Activated T-helper 1 cell treated with Interleukin-2 at 50 U/mL for 16 hours (primary cell): ENCODE results near the gene KRT9.
"Not testable (repeated sequence)": the region's sequence is repeated elsewhere in the genome, so short reads cannot be mapped to it uniquely, and the experiment has no call there.

ENCODE experiments used
- DNase-seq: peaks from one replicate; pipeline ENCODE4 v3.0.0-alpha.2; 2020; ENCODE audit warnings: low read depth

Gene KRT9

GRCh38 chr17:41600318-41600717 lies 28.5 kb upstream of the KRT9 start:
- DNase-seq = no peak

- DNase-seq = no peak
These were observed 27.8 kb upstream of the KRT9 start for GRCh38 chr17:41599680-41600079.

GRCh38 chr17:41595585-41595984 lies 23.7 kb upstream of the KRT9 start:
- no peak for DNase-seq

- no peak for DNase-seq
These were observed 22.6 kb upstream of the KRT9 start for GRCh38 chr17:41594363-41594915.

- no peak for DNase-seq
These were observed 21.6 kb upstream of the KRT9 start for GRCh38 chr17:41593306-41593981.

- DNase-seq = no peak
These were observed 20.9 kb upstream of the KRT9 start for GRCh38 chr17:41592601-41593305.

GRCh38 chr17:41589301-41589700 lies 17.4 kb upstream of the KRT9 start:
- DNase-seq = no peak

- DNase-seq = no peak
These were observed 16.4 kb upstream of the KRT9 start for GRCh38 chr17:41588126-41588810.

- no peak for DNase-seq
These were observed 15.1 kb upstream of the KRT9 start, which contains the start of gene KRT14 for GRCh38 chr17:41586863-41587495. Gene KRT14 (minus strand): TSS chr17:41586895. CDS start chr17:41586834, 61 bp downstream.

GRCh38 chr17:41585301-41586056 lies 13.6 kb upstream of the KRT9 start:
- no peak for DNase-seq

- not testable (repeated sequence) for DNase-seq
These were observed 12.6 kb upstream of the KRT9 start for GRCh38 chr17:41584331-41584927.

GRCh38 chr17:41583137-41584127 lies 11.6 kb upstream of the KRT9 start:
- no peak for DNase-seq

- DNase-seq = not testable (repeated sequence)
These were observed 10.5 kb upstream of the KRT9 start for GRCh38 chr17:41582061-41582968.

- no peak for DNase-seq
These were observed 9.7 kb upstream of the KRT9 start for GRCh38 chr17:41581366-41582060.

- DNase-seq = no peak
These were observed 9.0 kb upstream of the KRT9 start for GRCh38 chr17:41580687-41581365.

- no peak for DNase-seq
These were observed 8.4 kb upstream of the KRT9 start for GRCh38 chr17:41580244-41580575.

- DNase-seq = peak; percentile 15
These were observed 7.8 kb upstream of the KRT9 start for GRCh38 chr17:41579484-41580243.
